HG03565 (cell line): ENCODE measurements around the gene SGMS1.

Source experiments
- ATAC-seq: cut with Tn5 transposase; IDR thresholded peaks from one replicate; pipeline ENCODE4 v1.9.1; 2021; ENCODE audit warnings: mild to moderate bottlenecking, moderate library complexity; ENCODE audit not compliant: unreplicated experiment

SGMS1 gene

GRCh38 chr10:50407076-50407801 is 216.5 kb downstream of the SGMS1 start:
- ATAC-seq: no peak

DNA sequence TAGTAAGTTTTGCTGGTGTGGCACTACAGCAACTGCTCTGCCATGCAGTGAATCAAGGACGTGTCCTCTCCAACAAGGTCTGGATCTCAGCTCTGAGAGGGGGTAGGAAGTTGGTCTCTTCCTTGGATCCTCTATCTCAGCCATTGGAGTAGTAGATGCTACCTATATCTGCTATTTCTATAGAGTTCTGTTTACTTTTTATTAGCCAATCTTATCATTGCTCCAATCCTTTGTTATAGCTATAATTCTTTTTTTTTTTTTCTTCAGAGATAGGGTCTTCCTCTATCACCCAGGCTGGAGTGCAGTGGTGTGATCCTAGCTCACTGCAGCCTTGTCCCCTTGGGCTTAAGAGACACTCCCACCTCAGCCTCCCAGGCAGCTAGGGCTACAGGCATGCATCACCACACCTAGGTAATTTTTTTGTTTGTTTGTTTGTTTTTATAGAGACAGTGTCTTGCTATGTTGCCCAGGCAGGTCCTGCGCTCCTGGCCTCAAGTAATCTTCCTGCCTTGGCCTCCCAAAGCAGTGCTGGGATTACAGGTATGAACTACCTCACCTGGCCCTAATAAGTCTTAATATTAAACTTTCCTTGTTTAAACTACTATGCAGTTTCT is 217.2 kb downstream of the SGMS1 start:
- no peak for ATAC-seq

DNA sequence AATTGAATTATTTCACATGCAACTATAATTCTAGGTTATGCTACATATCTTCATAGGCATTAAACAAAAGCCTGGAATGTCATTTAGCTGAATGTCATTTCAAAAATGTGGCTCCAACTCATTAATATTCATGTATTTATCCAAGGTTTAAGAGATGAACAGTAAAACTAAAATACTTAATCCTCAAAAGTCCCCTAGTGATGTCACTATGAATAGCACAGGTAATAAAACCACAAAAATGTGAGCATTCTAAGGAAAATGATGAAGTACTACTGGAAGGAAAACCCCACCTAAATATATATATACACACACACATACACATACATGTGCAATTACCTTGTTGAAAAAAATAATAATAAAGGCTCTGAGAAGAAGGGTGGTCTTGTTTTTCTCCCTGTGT is 218.0 kb downstream of the SGMS1 start:
- no peak for ATAC-seq

DNA sequence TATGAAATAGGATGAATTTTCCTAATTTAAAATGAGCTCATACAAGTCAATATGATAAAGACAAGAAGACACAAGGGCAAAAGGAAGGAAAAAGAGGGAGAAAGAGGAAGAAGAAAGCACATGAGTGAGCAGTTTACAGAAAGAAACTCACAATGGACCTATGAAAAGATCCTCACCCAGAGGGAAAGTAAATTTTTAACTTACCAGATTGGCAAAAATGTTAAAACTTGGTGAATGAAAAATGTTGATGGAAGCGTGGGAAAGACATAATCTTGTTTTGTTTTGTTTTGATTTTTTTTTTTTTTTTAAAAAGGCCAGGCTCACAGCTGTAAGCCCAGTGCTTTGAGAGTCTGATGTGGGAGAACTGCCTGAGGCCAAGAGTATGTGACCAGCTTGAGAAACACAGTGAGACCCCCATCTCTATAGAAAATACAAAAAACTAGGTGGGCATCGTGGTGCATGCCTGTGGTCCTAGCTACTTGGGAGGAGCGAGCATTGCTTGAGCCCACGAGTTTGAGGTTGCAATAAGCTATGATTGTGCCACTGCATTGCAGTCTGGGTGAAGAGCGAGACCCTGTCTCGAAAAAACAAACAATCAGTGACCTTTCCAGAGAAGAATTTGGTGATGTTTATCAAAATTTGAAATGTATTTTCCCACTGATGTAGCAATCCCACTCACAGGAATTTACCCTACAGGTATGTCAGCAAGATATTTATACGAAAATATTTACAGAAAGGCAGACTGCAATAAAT is 219.6 kb downstream of the SGMS1 start:
- no peak for ATAC-seq

DNA sequence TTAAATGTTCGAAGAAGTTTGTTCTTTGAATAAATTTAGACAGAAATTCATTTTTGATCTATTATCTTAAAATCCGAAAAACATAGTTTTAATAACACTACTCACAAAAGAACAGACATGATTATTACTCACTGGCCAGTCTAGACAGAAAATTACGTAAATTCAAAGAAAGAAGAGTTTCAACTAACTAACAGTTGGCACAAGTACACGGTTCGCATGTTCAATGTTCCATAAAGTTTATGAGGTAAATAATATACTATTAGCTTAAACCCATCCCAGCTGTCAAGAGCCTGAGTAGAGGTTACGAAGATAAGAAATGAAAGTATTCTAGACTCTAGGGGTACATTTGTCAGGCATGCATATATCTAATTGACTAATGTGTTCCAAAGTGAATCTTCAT is 220.7 kb downstream of the SGMS1 start:
- no peak for ATAC-seq

GRCh38 chr10:50402466-50402865 is 221.3 kb downstream of the SGMS1 start:
- no peak for ATAC-seq

DNA sequence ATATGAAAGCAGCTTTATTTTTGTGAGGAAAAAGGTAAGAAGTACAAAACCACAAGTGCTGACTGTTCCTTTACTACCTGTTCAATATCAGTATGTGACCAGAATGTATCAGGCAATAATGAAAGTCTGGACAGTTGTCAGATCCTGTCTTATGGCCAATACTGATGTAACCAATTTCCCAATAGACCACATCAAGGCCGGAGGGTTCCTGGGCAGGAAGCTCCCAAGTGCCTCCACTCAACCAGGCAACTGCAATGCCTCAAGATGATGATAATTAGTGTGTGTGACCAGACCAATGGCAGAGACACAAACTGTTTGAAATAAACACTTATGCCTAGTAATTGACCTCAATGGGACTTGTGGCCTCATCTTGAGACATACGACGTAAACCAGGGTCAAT is 223.1 kb downstream of the SGMS1 start:
- no peak for ATAC-seq

- no peak for ATAC-seq
Observed at GRCh38 chr10:50398823-50399222, 224.9 kb downstream of the SGMS1 start.

- no peak for ATAC-seq
Observed at GRCh38 chr10:50398381-50398780, 225.4 kb downstream of the SGMS1 start.

GRCh38 chr10:50397312-50398140 is 226.2 kb downstream of the SGMS1 start:
- ATAC-seq: peak; percentile 30

GRCh38 chr10:50396491-50397311 is 227.1 kb downstream of the SGMS1 start:
- ATAC-seq: peak; percentile 80

GRCh38 chr10:50395851-50396250 is 227.9 kb downstream of the SGMS1 start:
- ATAC-seq: no peak

DNA sequence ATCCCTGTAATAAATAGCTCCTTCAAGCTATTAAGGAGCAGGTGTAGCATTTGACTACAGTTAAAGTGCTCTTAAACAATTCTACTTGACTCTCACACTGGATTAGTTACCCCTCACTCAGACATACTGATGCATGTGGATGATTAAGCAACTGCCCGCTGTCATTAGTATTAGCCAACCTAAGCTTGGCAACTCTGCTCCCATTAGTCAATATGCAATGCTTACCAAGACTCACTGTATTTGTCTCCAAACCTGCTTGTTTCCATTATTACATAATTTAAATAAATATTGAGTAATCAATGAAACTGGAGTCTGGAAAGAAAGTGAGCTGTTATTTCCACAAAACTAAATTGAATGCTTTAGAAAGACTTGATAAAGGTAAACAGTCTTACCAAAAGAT is 228.5 kb downstream of the SGMS1 start:
- ATAC-seq: no peak

DNA sequence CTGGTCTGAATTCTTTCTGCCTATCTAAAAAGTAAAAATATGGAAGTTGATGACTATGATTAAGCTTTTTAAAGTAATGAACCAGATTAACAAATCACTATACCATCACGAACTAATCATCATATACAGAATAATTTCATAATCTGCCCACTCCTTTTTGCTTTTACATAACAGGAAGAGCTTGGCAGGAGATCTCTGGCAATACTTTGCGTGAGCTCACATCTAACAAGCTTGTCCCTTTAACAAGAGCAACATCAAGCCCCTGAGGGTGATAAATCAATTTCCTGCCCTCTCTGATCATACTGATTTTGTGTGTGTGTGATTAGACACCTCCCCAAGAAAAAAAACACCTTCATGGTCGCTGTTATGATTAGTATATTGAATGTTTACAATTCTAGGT is 228.9 kb downstream of the SGMS1 start:
- no peak for ATAC-seq

- no peak for ATAC-seq
Observed at GRCh38 chr10:50393784-50394467, 229.8 kb downstream of the SGMS1 start.

DNA sequence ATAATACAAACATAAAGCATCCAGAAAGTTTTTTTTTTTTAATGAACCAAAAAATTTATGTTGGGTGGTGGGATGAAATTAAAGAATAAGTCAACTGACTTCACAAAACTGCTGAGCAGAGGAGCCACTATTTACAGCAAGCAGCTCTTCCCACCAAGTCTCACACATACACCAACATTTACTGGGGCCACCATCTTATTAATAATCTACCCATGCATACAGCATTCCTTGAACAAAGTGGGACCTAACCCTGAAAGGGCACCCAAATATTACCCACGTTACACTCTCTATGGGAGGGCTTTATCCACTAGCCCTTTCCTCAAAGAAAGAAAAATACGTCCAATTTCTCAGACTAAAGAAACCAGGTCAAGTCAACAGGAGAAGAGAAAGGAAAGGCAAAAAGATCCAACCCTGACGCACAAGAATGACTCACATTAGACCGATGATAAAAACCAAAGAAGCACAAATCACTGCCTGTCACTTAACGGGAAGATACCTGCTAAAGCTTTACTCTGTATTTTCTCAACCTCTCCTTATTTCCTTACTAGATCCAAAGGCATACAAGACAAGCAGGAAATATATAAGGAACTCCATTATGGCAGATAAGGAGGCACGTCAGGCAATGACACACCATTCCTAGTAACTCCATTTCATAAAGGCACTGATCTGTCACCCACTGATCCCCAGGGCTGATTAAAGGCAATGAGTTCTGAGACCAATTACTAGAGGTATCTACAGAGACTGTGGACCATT is 230.6 kb downstream of the SGMS1 start:
- ATAC-seq: no peak

GRCh38 chr10:50392426-50392825 is 231.3 kb downstream of the SGMS1 start:
- no peak for ATAC-seq

- no peak for ATAC-seq
Observed at GRCh38 chr10:50390302-50390701, 233.5 kb downstream of the SGMS1 start.

DNA sequence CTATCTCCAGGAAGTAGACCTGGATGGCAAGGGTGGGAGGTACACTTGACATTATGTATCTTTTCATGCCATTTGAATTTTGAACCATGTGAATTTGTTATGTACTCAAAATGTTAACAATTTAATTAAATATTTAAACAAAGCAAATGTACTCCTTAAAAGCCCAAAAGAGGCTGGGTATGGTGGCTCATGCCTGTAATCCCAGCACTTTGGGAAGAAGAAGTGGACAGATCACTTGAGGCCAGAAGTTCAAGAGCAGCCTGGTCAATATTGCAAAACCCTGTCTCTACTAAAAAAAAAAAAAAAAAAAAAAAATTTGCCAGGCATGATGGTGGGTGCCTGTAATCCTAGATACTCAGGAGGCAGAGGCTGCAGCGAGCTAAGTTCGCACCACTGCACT is 235.6 kb downstream of the SGMS1 start:
- no peak for ATAC-seq
